GM18909 (cell line): ENCODE measurements around the gene GSG1L.
"Not testable (repeated sequence)": the region's sequence is repeated elsewhere in the genome, so short reads cannot be mapped to it uniquely, and the experiment has no call there.

Experiments
- ATAC-seq: cut with Tn5 transposase; IDR thresholded peaks from one replicate; pipeline ENCODE4 v1.9.1; 2021; ENCODE audit warnings: mild to moderate bottlenecking; ENCODE audit not compliant: unreplicated experiment, poor library complexity

The GSG1L gene

GRCh38 chr16:27993587-27993986 is 69.9 kb downstream of the GSG1L start:
- no peak for ATAC-seq

GRCh38 chr16:27991876-27992275 is 71.6 kb downstream of the GSG1L start:
- ATAC-seq = no peak

GRCh38 chr16:27985981-27986380 is 77.5 kb downstream of the GSG1L start:
- no peak for ATAC-seq

- no peak for ATAC-seq
Measured at GRCh38 chr16:27984121-27984520, 79.4 kb downstream of the GSG1L start.

DNA sequence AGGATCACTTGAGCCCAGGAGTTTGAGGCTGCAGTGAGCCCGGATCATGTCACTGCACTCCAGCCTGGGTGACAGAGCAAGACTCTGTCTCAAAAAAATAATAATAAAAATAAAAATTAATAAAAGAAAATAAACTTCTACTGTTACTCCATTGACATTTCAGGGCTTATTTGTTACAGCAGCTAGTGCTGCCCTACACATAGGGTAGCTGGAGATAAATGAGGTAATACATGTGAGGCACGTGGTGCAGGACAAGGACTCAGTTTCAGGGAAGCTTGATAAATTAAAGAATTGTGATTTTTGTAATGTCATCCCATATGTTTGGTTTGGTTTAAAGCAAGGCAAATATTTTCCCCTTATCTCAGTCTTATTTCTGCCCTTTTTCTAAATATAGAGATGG is 80.3 kb downstream of the GSG1L start:
- ATAC-seq = no peak

DNA sequence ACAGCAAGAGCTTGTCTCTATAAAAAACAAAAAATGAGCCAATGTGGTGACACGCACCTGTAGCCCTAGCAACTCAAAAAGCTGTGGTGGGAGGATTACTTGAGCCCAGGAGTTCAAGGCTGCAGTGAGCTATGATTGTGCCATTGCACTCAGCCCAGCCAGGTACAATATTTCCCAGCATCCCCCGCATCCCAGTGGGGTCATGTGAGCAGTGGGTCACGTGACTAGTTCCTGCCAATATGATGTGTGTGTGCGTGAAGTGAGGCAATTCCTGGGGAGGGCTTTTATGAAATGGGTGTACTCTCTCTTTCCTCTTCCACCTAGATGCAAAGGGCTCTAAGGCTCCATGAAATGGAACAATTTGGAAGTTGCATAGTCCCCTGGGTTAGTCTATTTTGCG is 81.3 kb downstream of the GSG1L start:
- no peak for ATAC-seq

- no peak for ATAC-seq
Measured at GRCh38 chr16:27980919-27981700, 82.4 kb downstream of the GSG1L start.

- ATAC-seq = no peak
Measured at GRCh38 chr16:27980076-27980775, 83.3 kb downstream of the GSG1L start.

- not testable (repeated sequence) for ATAC-seq
Measured at GRCh38 chr16:27979668-27980067, 83.8 kb downstream of the GSG1L start.

DNA sequence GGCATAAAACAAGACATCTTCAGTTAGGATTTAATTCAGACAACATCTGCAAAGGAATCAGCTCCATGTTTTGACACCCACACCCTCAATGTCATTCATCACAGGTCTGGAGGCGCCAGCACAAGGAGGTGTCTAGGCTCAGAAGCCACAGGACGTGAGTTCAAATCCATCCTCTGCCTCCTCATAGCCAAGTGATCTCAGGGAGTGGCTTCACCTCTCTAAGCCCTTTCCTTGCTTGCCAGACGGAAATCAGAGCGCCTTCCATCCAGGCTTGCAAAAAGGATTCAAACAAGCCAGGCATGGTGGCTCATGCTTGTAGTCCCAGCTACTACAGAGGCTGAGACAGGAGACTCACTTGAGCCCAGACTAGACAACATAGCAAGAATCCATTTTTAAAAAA is 84.6 kb downstream of the GSG1L start:
- ATAC-seq = no peak

DNA sequence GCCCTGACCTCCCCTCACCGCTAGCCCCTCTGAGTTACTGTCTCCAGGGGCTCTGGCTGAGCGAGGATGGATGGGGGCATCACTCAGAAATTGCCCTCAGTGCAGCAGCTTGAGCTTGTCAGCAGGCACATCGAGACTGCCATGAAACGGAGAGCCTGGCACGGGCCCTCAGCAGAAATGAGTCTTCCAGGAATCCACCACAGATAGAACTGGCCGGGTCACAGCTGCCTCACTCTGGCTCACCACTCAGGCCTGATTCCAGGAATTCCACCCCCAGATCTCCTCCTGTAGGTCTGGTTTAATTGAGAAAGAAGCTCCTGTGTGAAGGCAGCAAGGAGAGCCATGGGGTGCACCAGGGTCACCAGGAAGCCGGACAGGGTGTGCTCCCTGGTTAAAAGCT is 85.5 kb downstream of the GSG1L start:
- ATAC-seq = no peak

- no peak for ATAC-seq
Measured at GRCh38 chr16:27976990-27977389, 86.5 kb downstream of the GSG1L start.

DNA sequence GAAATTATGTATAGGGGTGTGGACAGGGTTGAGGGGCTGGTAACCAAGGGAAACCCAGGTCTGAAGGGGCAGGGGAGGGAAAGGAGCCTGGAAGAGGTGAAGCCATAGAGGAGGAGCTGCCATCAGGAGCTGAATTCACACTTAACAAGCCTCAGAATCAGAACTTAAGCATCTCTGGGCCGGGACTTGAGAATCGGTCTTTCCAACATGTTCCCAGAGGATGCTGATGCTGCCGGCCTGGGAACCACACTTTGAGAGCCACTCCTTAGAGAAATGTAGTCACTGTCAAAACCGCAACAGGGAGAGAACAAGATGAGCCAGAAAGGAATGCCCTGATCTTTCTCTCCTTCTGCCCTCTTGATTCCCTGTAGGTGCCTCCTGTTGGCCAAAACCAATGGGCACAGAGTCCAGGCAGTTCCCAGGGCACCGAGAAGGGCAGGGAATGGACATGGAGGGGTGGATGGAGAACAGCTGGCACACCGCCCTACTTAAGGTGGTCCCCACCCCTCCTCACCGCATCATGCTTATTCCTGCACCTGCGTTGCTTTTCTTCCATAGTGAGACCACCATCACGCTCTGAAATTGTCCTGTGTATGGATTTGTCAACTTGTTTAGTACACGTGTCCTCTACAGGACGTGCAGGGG is 88.5 kb downstream of the GSG1L start:
- no peak for ATAC-seq

DNA sequence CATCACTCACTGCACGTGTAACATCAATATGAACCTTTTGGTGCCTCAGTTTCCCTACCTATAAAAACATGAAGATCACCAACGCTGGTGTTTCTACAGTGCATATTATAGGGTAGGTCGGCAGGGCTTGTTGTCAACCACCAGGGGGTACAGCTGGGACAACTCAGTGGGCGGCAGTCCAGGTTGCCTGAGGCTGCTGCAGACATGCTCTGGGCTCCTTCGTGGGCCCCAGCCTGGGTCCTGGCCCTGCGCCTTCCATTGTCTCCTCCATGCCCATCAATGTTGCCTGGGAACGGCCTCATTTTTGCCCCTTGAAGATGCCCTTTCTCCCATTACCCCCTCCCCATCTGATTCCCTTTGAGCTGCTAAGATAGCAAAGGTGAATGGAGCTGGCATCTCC is 89.8 kb downstream of the GSG1L start:
- ATAC-seq = no peak

- ATAC-seq = no peak
Measured at GRCh38 chr16:27972500-27972899, 91.0 kb downstream of the GSG1L start.

GRCh38 chr16:27969574-27969973 is 93.9 kb downstream of the GSG1L start:
- no peak for ATAC-seq

GRCh38 chr16:27967169-27967568 is 96.3 kb downstream of the GSG1L start:
- ATAC-seq = no peak

- ATAC-seq = no peak
Measured at GRCh38 chr16:27966756-27967155, 96.8 kb downstream of the GSG1L start.

DNA sequence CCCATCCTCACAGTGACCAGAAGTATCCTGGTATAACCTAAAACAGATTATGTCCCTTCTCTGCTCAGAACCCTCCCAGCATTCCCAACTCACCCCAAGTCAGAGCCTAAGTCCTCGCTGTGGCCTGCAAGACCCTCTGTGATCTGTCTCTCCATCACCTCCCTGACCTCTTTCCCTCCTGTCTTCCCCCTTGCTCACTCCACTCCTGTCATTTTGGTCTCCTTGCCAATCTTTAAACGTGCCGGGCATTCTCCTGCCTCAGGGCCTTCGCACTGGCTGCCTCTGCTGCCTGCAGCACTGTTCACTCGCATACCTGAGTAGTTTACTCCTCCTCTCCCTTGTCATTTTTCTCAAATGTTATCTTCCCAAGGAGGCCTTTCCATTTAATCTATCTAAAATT is 97.7 kb downstream of the GSG1L start:
- no peak for ATAC-seq

- ATAC-seq = no peak
Measured at GRCh38 chr16:27963471-27963965, 100.0 kb downstream of the GSG1L start.

- no peak for ATAC-seq
Measured at GRCh38 chr16:27962197-27962596, 101.3 kb downstream of the GSG1L start.
